ENCODE measurements around the gene VEGFB. TPM values are rescaled to one million over a fixed set of nuclear protein-coding genes. Genes with fewer than 3 reads are reported as not detected.

The VEGFB gene
- total and polyA plus RNA-seq, 9 donors = 54.0 to 109 (median 92.1) TPM

DNA sequence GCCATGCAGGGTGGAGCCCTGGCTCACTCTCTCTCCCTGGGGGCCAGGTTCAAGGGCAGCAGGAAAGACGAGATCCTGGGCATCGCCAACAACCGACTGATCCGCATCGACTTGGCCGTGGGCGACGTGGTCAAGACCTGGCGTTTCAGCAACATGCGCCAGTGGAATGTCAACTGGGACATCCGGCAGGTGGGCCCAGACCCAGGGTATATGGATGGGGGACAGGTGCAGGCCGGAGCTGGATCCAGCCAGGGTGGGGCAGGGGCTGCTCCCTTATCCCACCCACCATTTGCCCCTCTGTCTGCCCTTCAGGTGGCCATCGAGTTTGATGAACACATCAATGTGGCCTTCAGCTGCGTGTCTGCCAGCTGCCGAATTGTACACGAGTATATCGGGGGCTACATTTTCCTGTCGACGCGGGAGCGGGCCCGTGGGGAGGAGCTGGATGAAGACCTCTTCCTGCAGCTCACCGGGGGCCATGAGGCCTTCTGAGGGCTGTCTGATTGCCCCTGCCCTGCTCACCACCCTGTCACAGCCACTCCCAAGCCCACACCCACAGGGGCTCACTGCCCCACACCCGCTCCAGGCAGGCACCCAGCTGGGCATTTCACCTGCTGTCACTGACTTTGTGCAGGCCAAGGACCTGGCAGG is 11.3 kb upstream of the VEGFB start:
- H3K36me3 ChIP-seq (ENCODE audit: control insufficient read depth, insufficient read depth, low read length) = peaks cover 26% of the 10 kb centered on the region
- 70% methylated on average over 23 of the region's 24 CpGs for WGBS (ENCODE audit: insufficient coverage)
- H3K27ac ChIP-seq (ENCODE audit: low read length) = peak overlapping the region; percentile 80
- no peak overlapping the region for H3K4me3 ChIP-seq (ENCODE audit: low read length)
- H3K4me1 ChIP-seq (ENCODE audit: control insufficient read depth, insufficient read depth, low read length) = peaks cover 65% of the 10 kb centered on the region
- H3K9me3 ChIP-seq (replicated peaks; ENCODE audit: control insufficient read depth, low read depth, low read length) = no peaks in the 10 kb centered on the region
- peak; percentile 35 for DNase-seq
- no peaks in the 10 kb centered on the region for H3K27me3 ChIP-seq (ENCODE audit: control insufficient read depth, insufficient read depth, low read length)

DNA sequence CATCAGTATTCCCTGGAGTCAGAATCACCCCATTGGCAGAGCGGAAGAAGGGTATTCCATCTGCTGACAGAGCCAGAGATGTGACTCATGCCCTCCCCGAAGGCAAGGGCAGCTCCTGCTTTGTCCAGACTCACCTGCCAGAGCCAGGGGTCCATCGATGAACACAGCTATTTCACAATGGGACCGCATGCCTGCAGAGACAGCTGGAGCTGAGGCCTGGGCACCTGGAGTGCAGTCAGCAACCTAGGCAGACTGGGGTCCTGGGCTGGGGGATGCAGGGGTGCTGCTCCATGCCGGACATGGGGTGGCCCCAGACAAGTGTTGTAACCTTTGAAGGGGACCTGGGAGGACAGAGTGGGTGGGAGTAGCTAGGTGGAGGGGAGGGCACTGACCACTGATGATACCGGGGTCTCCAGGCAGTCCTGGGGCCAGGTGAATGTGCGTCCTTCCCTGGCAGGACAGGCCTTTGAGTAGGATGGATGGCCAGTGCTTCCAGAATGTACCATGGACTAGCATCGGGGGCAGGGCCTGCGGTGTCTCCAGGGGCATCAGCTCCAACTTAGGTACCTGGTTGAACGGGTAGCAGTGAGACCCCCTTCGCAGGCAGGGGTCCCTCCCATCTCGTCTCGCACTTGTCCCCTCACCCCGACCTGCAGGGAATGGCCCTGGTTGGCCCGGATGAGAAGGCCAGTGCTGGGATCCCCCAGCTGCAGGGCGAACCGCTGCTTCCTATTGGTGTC is 10.1 kb upstream of the VEGFB start:
- DNase-seq = no peak
- Histone ChIP-seq H3K27me3 (ENCODE audit: control insufficient read depth, insufficient read depth, low read length) (no peaks in the 10 kb centered on the region), H3K36me3 (ENCODE audit: control insufficient read depth, insufficient read depth, low read length) (peaks cover 26% of the 10 kb centered on the region), H3K27ac (ENCODE audit: low read length) (peak overlapping the region; percentile 92), H3K4me3 (ENCODE audit: low read length) (no peak overlapping the region), H3K9me3 (replicated peaks; ENCODE audit: control insufficient read depth, low read depth, low read length) (no peaks in the 10 kb centered on the region), H3K4me1 (ENCODE audit: control insufficient read depth, insufficient read depth, low read length) (peaks cover 62% of the 10 kb centered on the region)
- 92% methylated on average over 17 of the region's 17 CpGs for whole genome bisulfite sequencing (ENCODE audit: insufficient coverage)

DNA sequence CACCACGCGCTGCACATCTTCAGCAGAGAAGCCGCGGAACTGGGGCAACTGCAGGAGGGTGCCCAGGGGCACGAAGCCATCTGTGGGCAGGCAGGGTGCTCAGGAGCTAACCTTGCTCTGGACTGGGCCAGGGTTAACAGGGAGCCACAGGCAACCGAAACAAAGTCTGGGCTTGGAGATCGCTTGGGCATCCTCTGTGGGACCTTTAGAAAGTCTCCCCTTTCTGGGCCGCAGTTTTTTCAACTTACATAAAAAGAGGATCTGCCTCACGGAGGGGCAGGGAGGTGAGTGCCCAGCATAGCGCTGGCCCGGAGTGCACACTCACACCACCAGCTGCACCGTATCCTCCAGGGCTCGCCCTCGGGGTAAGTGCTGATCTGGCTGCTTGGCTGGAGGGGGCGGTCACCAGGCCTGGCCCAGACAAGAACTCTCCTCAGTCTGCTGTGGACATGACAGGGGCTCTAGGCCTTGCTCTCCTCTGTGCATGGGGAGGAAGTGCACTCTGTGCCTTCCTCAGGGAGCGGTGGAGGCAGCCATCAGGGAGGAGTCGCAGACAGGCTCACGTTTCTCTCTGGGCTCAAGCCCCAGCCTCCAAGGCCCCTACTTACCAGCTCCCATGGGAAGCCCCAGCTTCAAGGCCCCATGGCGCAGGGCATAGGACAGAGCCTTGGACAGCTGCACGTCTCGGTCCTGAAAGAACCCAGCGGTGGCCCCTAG is 9.3 kb upstream of the VEGFB start:
- H3K27ac ChIP-seq (ENCODE audit: low read length) = peak overlapping the region; percentile 92
- H3K4me1 ChIP-seq (ENCODE audit: control insufficient read depth, insufficient read depth, low read length) = peaks cover 68% of the 10 kb centered on the region
- peaks cover 26% of the 10 kb centered on the region for H3K36me3 ChIP-seq (ENCODE audit: control insufficient read depth, insufficient read depth, low read length)
- H3K9me3 ChIP-seq (replicated peaks; ENCODE audit: control insufficient read depth, low read depth, low read length) = no peaks in the 10 kb centered on the region
- no peaks in the 10 kb centered on the region for H3K27me3 ChIP-seq (ENCODE audit: control insufficient read depth, insufficient read depth, low read length)
- no peak for DNase-seq
- peak overlapping the region; percentile 91 for H3K4me3 ChIP-seq (ENCODE audit: low read length)
- 52% methylated on average over 14 of the region's 22 CpGs for WGBS (ENCODE audit: insufficient coverage)

DNA sequence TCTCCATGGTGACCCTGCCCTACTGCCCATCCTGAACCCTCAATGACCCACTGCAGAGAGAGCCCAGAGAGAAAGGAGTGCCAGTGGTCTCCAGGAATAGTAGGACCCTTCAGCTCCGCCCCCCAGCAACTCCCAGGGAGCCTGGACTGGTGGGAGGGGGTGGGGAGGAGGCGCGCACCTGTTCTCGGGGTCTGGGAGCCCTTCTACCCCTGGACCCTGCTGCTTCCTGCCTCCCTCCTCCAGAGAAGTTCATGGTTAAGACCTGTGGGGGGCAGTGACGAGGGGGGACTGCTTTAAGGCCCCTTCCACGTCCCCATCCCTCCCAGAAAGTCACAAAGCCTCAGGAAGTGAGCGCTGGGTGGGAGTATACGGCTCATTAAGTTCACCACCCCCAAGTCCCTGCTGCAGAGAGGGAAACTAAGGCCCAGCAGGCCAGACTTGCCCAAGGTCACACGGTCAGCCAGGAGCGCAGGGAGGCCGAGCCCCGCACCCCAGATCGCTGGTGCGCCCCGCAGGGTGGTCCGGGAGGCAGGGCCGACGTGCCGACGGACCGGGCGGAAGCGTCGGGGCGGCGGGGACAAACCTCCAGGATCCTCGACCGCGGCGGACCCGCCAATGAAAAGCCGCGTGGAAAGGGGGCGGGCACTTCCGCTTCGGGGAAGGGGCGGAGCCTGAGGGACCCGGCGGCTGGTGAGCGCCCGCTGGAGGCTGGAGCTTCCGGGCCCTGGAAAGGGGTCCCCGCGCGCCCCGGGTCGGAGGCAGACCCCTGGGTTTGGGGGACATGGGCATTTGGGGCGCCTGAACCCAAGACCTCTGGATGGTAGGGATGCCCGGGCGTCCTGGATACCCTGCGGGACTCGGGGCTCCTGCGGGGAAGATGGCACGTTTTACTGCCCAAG is 8.5 kb upstream of the VEGFB start, which contains the start of the genes NUDT22 and TRPT1:
Gene NUDT22, plus strand, starts transcription at position 667 of the 899 bp plus-strand sequence. CDS start 379 bp downstream, outside the sequence.
Gene TRPT1, minus strand, starts transcription at position 579 of the 899 bp plus-strand sequence. Its CDS starts 326 bp downstream, at position 253.
- peaks cover 66% of the 10 kb centered on the region for H3K4me1 ChIP-seq (ENCODE audit: control insufficient read depth, insufficient read depth, low read length)
- under 1% methylated on average over 46 of the region's 54 CpGs for WGBS (ENCODE audit: insufficient coverage)
- H3K36me3 ChIP-seq (ENCODE audit: control insufficient read depth, insufficient read depth, low read length) = peaks cover 19% of the 10 kb centered on the region
- H3K9me3 ChIP-seq (replicated peaks; ENCODE audit: control insufficient read depth, low read depth, low read length) = no peaks in the 10 kb centered on the region
- peak; percentile 95 for DNase-seq
- peak within 1 kb of the TSS; percentile 93 for H3K27ac ChIP-seq (ENCODE audit: low read length)
- peak within 1 kb of the TSS; percentile 91 for H3K4me3 ChIP-seq (ENCODE audit: low read length)
- H3K27me3 ChIP-seq (ENCODE audit: control insufficient read depth, insufficient read depth, low read length) = no peaks in the 10 kb centered on the region

DNA sequence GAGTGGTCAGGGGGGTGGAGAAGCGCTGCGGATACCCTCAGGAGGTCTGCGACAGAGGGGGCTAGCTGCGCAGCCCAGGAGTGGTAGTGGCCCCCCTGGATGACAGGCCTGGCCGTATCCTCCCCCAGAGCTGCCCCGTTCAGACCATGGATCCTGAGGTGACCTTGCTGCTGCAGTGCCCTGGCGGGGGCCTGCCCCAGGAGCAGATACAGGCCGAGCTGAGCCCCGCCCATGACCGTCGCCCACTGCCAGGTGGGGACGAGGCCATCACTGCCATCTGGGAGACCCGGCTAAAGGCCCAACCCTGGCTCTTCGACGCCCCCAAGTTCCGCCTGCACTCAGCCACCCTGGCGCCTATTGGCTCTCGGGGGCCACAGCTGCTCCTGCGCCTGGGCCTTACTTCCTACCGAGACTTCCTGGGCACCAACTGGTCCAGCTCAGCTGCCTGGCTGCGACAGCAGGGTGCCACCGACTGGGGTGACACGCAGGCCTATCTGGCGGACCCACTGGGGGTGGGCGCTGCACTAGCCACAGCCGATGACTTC is 7.8 kb upstream of the VEGFB start:
- Histone ChIP-seq H3K4me3 (ENCODE audit: low read length) (peak overlapping the region; percentile 91), H3K27ac (ENCODE audit: low read length) (peak overlapping the region; percentile 93), H3K4me1 (ENCODE audit: control insufficient read depth, insufficient read depth, low read length) (peaks cover 67% of the 10 kb centered on the region), H3K9me3 (replicated peaks; ENCODE audit: control insufficient read depth, low read depth, low read length) (no peaks in the 10 kb centered on the region), H3K27me3 (ENCODE audit: control insufficient read depth, insufficient read depth, low read length) (no peaks in the 10 kb centered on the region), H3K36me3 (ENCODE audit: control insufficient read depth, insufficient read depth, low read length) (peaks cover 14% of the 10 kb centered on the region)
- peak; percentile 68 for DNase-seq
- 14% methylated on average over 25 of the region's 26 CpGs for WGBS (ENCODE audit: insufficient coverage)

DNA sequence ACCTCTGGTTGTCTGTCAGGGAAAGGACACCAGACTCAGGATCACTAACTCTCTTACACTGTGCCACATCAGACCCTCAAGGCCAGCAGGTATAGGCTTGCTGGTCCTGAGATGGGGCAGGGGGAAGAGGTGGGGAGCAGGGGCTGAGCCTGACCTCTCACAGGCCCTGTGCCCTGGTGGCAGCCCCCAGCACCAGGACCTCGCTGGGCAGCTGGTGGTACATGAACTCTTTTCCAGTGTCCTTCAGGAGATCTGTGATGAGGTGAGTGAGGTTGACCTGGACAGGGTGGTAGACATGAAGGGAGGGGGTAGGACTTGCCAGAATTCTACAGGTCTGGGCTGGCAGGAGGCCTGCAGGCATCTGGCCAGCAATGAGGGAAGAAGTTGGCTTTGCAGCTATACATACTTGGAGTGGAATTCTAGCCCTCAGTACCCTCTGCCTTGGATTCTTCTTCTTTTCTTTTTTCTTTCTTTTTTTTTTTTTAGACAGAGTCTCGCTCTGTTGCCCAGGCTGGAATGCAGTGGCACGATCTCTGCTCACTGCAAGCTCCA is 6.9 kb upstream of the VEGFB start:
- Histone ChIP-seq H3K27me3 (ENCODE audit: control insufficient read depth, insufficient read depth, low read length) (no peaks in the 10 kb centered on the region), H3K4me1 (ENCODE audit: control insufficient read depth, insufficient read depth, low read length) (peaks cover 72% of the 10 kb centered on the region), H3K27ac (ENCODE audit: low read length) (no peak overlapping the region), H3K36me3 (ENCODE audit: control insufficient read depth, insufficient read depth, low read length) (peaks cover 13% of the 10 kb centered on the region), H3K9me3 (replicated peaks; ENCODE audit: control insufficient read depth, low read depth, low read length) (no peaks in the 10 kb centered on the region), H3K4me3 (ENCODE audit: low read length) (no peak overlapping the region)
- peak; percentile 35 for DNase-seq
- WGBS (ENCODE audit: insufficient coverage) = 85% methylated on average over 1 of the region's 3 CpGs

DNA sequence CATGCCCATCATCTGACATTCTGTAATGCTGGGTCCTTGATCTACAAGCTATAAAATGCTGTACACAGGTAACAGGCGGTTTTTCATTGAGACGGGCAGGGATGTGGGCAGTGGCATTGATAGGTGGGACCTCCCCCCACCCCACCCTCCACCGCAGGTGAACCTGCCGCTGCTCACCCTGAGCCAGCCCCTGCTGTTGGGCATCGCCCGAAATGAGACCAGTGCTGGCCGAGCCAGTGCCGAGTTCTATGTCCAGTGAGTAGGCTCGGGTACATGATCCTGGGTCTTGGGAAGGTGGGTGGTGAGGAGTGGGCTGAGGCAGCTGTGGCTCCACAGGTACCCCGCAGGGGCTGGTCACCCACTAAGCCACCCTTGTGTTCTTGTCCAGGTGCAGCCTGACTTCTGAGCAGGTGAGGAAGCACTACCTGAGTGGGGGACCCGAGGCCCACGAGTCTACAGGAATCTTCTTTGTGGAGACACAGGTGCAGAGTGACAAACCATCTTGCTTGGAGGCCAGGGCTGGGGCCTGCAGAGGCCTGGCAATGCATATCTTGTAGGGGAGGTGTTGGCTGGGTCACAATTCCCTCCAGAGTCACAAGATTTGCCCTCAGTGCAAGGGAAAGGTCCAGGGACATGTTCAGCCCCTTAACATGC is 5.2 kb upstream of the VEGFB start:
- WGBS (ENCODE audit: insufficient coverage) = 88% methylated on average over 7 of the region's 12 CpGs
- H3K4me1 ChIP-seq (ENCODE audit: control insufficient read depth, insufficient read depth, low read length) = peaks cover 67% of the 10 kb centered on the region
- peak overlapping the region; percentile 95 for H3K27ac ChIP-seq (ENCODE audit: low read length)
- no peaks in the 10 kb centered on the region for H3K9me3 ChIP-seq (replicated peaks; ENCODE audit: control insufficient read depth, low read depth, low read length)
- H3K4me3 ChIP-seq (ENCODE audit: low read length) = no peak overlapping the region
- H3K36me3 ChIP-seq (ENCODE audit: control insufficient read depth, insufficient read depth, low read length) = peaks cover 8% of the 10 kb centered on the region
- DNase-seq = peak; percentile 30
- H3K27me3 ChIP-seq (ENCODE audit: control insufficient read depth, insufficient read depth, low read length) = no peaks in the 10 kb centered on the region

DNA sequence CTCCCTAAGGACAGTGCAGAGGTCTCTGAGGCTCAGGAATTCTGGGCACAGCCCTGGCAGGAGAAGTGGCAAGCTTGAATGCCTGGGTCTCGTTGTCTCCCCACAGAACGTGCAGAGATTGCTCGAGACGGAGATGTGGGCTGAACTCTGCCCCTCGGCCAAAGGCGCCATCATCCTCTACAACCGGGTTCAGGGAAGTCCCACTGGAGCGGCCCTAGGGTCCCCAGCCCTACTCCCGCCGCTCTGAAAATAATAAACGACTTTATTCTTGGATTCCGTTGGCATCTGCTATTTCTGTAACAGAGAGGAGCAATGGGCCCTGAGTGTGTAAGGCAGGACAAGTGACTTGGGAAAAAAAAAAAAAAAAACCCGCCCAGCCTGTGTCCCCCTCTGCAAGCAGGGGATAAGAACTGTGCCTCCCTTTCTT is 4.6 kb upstream of the VEGFB start:
- 44% methylated on average over 11 of the region's 13 CpGs for WGBS (ENCODE audit: insufficient coverage)

More for the DNA sequence above, 4.6 kb upstream of the VEGFB start:
- H3K4me3 ChIP-seq (ENCODE audit: low read length) = peak overlapping the region; percentile 70
- DNase-seq = no peak
- H3K4me1 ChIP-seq (ENCODE audit: control insufficient read depth, insufficient read depth, low read length) = peaks cover 62% of the 10 kb centered on the region
- H3K9me3 ChIP-seq (replicated peaks; ENCODE audit: control insufficient read depth, low read depth, low read length) = no peaks in the 10 kb centered on the region
- peak overlapping the region; percentile 95 for H3K27ac ChIP-seq (ENCODE audit: low read length)
- H3K36me3 ChIP-seq (ENCODE audit: control insufficient read depth, insufficient read depth, low read length) = peaks cover 3% of the 10 kb centered on the region
- no peaks in the 10 kb centered on the region for H3K27me3 ChIP-seq (ENCODE audit: control insufficient read depth, insufficient read depth, low read length)

All from muscle of leg (tissue), 11 donors.